Epithelial cell of proximal tubule (primary cell): ENCODE results near the gene CAMK2G. TPM values are rescaled to one million over a fixed set of nuclear protein-coding genes. Genes with fewer than 3 reads are reported as not detected.
"Not testable (repeated sequence)": the region's sequence is repeated elsewhere in the genome, so short reads cannot be mapped to it uniquely, and the experiment has no call there.

Experiments
- DNase-seq: peaks from one replicate; pipeline ENCODE4 v3.0.0-alpha.2; 2011; ENCODE audit warnings: low read depth
- H3K4me3 ChIP-seq: 2 replicates; pipeline ENCODE4 v1.5.1; 2011; ENCODE audit warnings: low read depth, mild to moderate bottlenecking, low read length
- total RNA-seq: library from RNA; depleted of rRNA; stranded (reverse); fragments of >200 nt; gene quantifications from 2 replicates; pipeline ENCODE4 v1.2.3, GENCODE V29; 2015
- TF ChIP-seq, protein P1 (sequence below): conservative IDR thresholded peaks from 2 replicates; pipeline ENCODE4 v1.5.1; 2012; ENCODE audit warnings: low read depth, mild to moderate bottlenecking, low read length

CAMK2G gene
- total RNA-seq, 1 donor from 2014 or later, result 15.2 TPM

GRCh38 chr10:73789659-73790055, 84.7 kb downstream of the CAMK2G start:
- DNase-seq, result no peak
- no peak overlapping the region for H3K4me3 ChIP-seq
- TF ChIP-seq, protein P1, sequence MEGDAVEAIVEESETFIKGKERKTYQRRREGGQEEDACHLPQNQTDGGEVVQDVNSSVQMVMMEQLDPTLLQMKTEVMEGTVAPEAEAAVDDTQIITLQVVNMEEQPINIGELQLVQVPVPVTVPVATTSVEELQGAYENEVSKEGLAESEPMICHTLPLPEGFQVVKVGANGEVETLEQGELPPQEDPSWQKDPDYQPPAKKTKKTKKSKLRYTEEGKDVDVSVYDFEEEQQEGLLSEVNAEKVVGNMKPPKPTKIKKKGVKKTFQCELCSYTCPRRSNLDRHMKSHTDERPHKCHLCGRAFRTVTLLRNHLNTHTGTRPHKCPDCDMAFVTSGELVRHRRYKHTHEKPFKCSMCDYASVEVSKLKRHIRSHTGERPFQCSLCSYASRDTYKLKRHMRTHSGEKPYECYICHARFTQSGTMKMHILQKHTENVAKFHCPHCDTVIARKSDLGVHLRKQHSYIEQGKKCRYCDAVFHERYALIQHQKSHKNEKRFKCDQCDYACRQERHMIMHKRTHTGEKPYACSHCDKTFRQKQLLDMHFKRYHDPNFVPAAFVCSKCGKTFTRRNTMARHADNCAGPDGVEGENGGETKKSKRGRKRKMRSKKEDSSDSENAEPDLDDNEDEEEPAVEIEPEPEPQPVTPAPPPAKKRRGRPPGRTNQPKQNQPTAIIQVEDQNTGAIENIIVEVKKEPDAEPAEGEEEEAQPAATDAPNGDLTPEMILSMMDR, result no peak

GRCh38 chr10:73788864-73789658, 85.3 kb downstream of the CAMK2G start:
- H3K4me3 ChIP-seq, result no peak overlapping the region
- no peak for DNase-seq
- TF ChIP-seq, protein P1, result no peak

GRCh38 chr10:73787031-73787800, 87.1 kb downstream of the CAMK2G start:
- H3K4me3 ChIP-seq, result peak overlapping the region; percentile 18

DNA sequence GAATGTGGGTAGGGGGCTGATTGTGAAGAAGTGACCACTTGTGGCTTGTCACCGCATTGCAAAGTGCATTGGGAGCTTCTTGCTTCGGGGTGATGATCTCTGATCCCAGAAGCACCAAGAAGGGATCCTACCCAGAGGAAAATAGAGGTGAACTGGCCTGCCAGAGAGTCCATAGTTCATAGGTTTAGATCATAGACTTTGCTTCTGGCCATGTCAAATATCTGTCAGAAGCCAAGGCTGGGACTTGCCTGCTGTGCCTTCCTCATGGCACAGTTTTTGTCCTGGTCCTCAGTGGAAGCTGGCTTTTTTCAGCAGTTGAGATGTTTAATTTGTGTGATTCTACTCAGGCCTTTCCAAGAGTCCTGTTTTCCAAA, 87.9 kb downstream of the CAMK2G start:
- TF ChIP-seq, protein P1, result no peak
- peak overlapping the region; percentile 96 for H3K4me3 ChIP-seq
- no peak for DNase-seq

More at GRCh38 chr10:73787031-73787800, 87.1 kb downstream of the CAMK2G start:
- DNase-seq, result not testable (repeated sequence)

GRCh38 chr10:73785721-73786511, 88.4 kb downstream of the CAMK2G start:
- H3K4me3 ChIP-seq, result peak overlapping the region; percentile 96
- no peak for DNase-seq
- TF ChIP-seq, protein P1, result no peak

GRCh38 chr10:73785211-73785720, 89.1 kb downstream of the CAMK2G start, which contains the start of gene ZSWIM8:
Gene ZSWIM8, plus strand, starts transcription at chr10:73785606. Its CDS starts 273 bp downstream, at chr10:73785879.
- TF ChIP-seq, protein P1, result no peak
- peak; percentile 89 for DNase-seq

DNA sequence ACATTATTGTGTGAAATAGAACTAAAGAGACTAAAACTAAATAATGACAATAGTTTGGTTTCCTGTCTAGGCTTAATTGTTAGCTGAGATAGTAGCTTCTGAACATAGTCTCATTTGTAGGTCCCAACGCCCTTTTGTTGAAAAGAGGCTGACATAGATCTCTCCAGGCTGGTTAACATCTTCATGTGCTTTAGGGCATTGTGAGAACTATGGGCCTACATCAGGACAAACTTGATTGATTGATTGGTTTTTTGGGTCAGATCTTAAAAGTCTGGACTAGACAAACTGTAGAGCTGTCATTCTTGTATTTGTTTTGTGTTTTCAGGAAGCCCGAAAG, 91.6 kb downstream of the CAMK2G start:
- DNase-seq, result no peak
- H3K4me3 ChIP-seq, result peak overlapping the region; percentile 77
- TF ChIP-seq, protein P1, result no peak

More at GRCh38 chr10:73785211-73785720, 89.1 kb downstream of the CAMK2G start, which contains the start of gene ZSWIM8:
- peak within 1 kb of the TSS; percentile 96 for H3K4me3 ChIP-seq
